NCI-H2029 treated with DMSO at 0.1 percent for 48 hours (cell line): Measurements from ENCODE around the gene PNMA6E.
A peak's percentile ranks its signal among the peaks of the same experiment; 100 is the strongest.

ENCODE experiments used
- DNase-seq: peaks from one replicate; lab custom pipeline; 2025; lab: John Stamatoyannopoulos, UW

PNMA6E gene

GRCh38 chrX:153384390-153384789, 16.8 kb downstream of the PNMA6E start:
- no peak for DNase-seq

- no peak for DNase-seq
These were observed 18.3 kb downstream of the PNMA6E start for GRCh38 chrX:153382563-153383482.

- no peak for DNase-seq
These were observed 19.2 kb downstream of the PNMA6E start for GRCh38 chrX:153381684-153382532.

- DNase-seq = no peak
These were observed 20.5 kb downstream of the PNMA6E start for GRCh38 chrX:153380691-153381090.

GRCh38 chrX:153379971-153380581, 21.1 kb downstream of the PNMA6E start:
- DNase-seq = no peak

- DNase-seq = no peak
These were observed 21.6 kb downstream of the PNMA6E start for GRCh38 chrX:153379508-153379907.

GRCh38 chrX:153378607-153379006, 22.5 kb downstream of the PNMA6E start:
- no peak for DNase-seq

GRCh38 chrX:153377727-153378126, 23.4 kb downstream of the PNMA6E start:
- no peak for DNase-seq

GRCh38 chrX:153375571-153375970, 25.6 kb downstream of the PNMA6E start:
- peak; percentile 2 for DNase-seq

- DNase-seq = no peak
These were observed 26.7 kb downstream of the PNMA6E start for GRCh38 chrX:153374426-153374825.

- DNase-seq = no peak
These were observed 28.2 kb downstream of the PNMA6E start for GRCh38 chrX:153372949-153373348.

GRCh38 chrX:153371256-153371655, 29.9 kb downstream of the PNMA6E start:
- no peak for DNase-seq

- DNase-seq = no peak
These were observed 30.7 kb downstream of the PNMA6E start for GRCh38 chrX:153370293-153371055.

- no peak for DNase-seq
These were observed 34.1 kb downstream of the PNMA6E start for GRCh38 chrX:153366878-153367538.

- DNase-seq = no peak
These were observed 35.0 kb downstream of the PNMA6E start for GRCh38 chrX:153366119-153366518.

GRCh38 chrX:153365670-153366069, 35.5 kb downstream of the PNMA6E start:
- DNase-seq = no peak

- no peak for DNase-seq
These were observed 39.3 kb downstream of the PNMA6E start for GRCh38 chrX:153361781-153362397.

GRCh38 chrX:153357877-153358276, 43.3 kb downstream of the PNMA6E start:
- DNase-seq = no peak

GRCh38 chrX:153353416-153353815, 47.7 kb downstream of the PNMA6E start:
- no peak for DNase-seq

- no peak for DNase-seq
These were observed 48.3 kb downstream of the PNMA6E start for GRCh38 chrX:153352858-153353257.

GRCh38 chrX:153351981-153352380, 49.2 kb downstream of the PNMA6E start:
- peak; percentile 68 for DNase-seq
